K562 treated with DMSO at 1 percent for 4 hours (cell line): ENCODE results near the gene TENT5A. TPM values are rescaled to one million over a fixed set of nuclear protein-coding genes. Genes with fewer than 3 reads are reported as not detected.

ENCODE experiments used
- total RNA-seq: library from RNA; unstranded; fragments of 300-600 nt; gene quantifications from 2 replicates; pipeline ENCODE4 v1.2.3, GENCODE V29; 2022; ENCODE audit not compliant: insufficient read depth

Gene TENT5A
- 2.3 and 2.4 TPM in 2 replicates for total RNA-seq

DNA sequence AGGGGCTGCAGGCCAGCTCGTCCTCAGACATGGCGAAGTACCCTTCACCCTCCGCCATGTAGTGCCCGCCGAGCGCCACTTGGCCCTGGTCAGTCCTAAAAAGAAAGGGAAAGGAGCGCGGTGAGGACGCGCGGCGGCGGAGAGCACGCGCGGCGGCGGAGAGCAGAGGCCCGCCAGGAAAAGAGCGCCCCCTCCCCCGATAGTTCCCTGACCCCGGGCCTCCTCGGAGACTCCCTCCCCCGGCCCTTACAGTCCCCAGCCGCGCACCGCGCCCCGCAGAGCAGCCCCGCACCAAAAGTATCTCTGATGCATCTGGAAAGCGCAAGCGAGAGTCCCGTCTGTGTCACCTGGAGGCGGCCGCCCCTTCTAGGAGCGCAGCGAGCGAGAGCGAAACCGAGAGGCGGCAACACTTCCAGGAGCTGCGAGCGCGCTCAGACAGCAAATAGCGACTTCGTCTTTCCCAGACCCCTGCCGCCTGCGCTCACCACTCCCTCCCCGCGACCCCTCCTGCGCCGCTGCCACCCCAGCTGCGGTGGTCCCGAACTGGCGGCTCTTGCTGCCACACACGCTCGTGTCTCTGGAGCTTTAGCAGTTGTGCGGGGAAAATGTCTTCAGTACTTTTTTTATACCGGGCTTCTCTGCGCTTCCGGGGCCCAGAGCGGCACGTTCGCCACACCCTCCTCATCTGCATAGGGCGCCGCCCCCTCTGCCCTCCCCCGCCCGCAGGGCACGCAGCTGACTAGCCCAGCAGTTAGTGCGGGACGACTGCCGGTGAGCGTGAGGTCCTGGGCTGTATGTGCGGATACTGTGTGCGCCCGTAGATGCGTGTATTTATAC is at the start of gene TENT5A:
TSS of gene TENT5A (minus strand) at position 598 of the 837 bp plus-strand sequence. CDS start at position 58, 540 bp downstream.

